ENCODE measurements around the gene PRPF19.

DNA sequence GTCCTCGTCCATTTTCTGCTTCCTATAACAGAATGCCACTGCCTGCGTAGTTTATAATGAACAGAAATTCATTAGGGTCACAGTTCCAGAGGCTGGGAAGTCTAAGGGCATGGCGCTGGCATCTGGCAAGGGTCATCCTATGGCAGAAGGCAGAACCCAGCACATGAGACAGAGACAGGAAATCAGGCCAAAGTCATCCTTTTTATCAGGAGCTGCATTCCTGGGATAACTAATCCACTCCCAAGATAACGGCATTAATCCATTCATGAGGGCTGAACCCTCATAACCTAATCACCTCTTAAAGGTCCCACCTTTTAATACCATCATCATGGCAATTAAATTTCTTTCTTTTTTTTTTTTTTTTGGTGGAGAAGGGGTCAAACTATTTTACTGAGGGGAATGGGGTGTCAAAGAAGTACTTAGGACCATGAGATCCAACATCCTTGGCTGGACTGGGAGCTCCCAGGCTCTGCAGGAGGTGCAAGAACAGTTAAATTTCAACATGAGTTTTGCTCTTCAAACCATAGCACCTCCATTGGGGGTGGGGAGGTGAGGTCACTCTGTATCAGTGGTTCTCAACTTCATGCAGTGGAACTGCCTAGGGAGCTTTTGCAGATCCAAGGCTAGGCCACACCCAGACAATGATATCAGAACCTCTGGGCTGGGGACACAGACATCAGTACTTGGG, 12.0 kb upstream of the PRPF19 start:
- TF ChIP-seq, protein P1, sequence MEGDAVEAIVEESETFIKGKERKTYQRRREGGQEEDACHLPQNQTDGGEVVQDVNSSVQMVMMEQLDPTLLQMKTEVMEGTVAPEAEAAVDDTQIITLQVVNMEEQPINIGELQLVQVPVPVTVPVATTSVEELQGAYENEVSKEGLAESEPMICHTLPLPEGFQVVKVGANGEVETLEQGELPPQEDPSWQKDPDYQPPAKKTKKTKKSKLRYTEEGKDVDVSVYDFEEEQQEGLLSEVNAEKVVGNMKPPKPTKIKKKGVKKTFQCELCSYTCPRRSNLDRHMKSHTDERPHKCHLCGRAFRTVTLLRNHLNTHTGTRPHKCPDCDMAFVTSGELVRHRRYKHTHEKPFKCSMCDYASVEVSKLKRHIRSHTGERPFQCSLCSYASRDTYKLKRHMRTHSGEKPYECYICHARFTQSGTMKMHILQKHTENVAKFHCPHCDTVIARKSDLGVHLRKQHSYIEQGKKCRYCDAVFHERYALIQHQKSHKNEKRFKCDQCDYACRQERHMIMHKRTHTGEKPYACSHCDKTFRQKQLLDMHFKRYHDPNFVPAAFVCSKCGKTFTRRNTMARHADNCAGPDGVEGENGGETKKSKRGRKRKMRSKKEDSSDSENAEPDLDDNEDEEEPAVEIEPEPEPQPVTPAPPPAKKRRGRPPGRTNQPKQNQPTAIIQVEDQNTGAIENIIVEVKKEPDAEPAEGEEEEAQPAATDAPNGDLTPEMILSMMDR (IDR thresholded peaks at IDR 0.05; ENCODE audit: low read depth, low read length, poor library complexity, severe bottlenecking), result no peak
- no peak for TF ChIP-seq EZH2phosphoT487 (IDR thresholded peaks at IDR 0.05; ENCODE audit: borderline replicate concordance, low read length)
